ACC112 (cell line): ENCODE data around the gene IFNGR1.
"Not testable (repeated sequence)": the region's sequence is repeated elsewhere in the genome, so short reads cannot be mapped to it uniquely, and the experiment has no call there.

ENCODE experiments used
- H2AFZ ChIP-seq: fragments of 200-600 bp; sonication (generic); one replicate; pipeline ENCODE4 v1.6.0; 2017; ENCODE audit warnings: antibody characterized with exemption, low read length; ENCODE audit not compliant: unreplicated experiment
- H3K27ac ChIP-seq: fragments of 200-600 bp; sonication (generic); 2 replicates; pipeline ENCODE4 v1.5.1; 2014; ENCODE audit warnings: low read depth, mild to moderate bottlenecking, antibody characterized with exemption, low read length, moderate library complexity
- H3K27me3 ChIP-seq: fragments of 200-600 bp; sonication (generic); 2 replicates; pipeline ENCODE4 v1.6.1; 2014; ENCODE audit warnings: mild to moderate bottlenecking, antibody characterized with exemption, low read length, moderate library complexity, mixed read lengths; ENCODE audit not compliant: insufficient read depth
- H3K36me3 ChIP-seq: fragments of 200-600 bp; sonication (generic); 2 replicates; pipeline ENCODE4 v1.6.1; 2016; ENCODE audit warnings: mild to moderate bottlenecking, antibody characterized with exemption, low read length, moderate library complexity, mixed read lengths; ENCODE audit not compliant: insufficient read depth
- H3K4me1 ChIP-seq: fragments of 200-600 bp; sonication (generic); one replicate; pipeline ENCODE4 v1.6.1; 2016; ENCODE audit warnings: low read length, mixed read lengths; ENCODE audit not compliant: insufficient read depth, unreplicated experiment, control insufficient read depth
- H3K4me3 ChIP-seq: fragments of 200-600 bp; sonication (generic); 2 replicates; pipeline ENCODE4 v1.5.1; 2014; ENCODE audit warnings: mild to moderate bottlenecking, low read depth, low read length
- H3K79me2 ChIP-seq: fragments of 200-600 bp; sonication (generic); one replicate; pipeline ENCODE4 v1.6.0; 2016; ENCODE audit warnings: low read length; ENCODE audit not compliant: control insufficient read depth, unreplicated experiment, insufficient read depth

The IFNGR1 gene

GRCh38 chr6:137223370-137224131 lies 4.4 kb upstream of the IFNGR1 start:
- H2AFZ ChIP-seq = no peak overlapping the region

GRCh38 chr6:137222381-137222780 lies 3.2 kb upstream of the IFNGR1 start:
- peaks cover 24% of the 10 kb centered on the region for H3K4me1 ChIP-seq
- no peak overlapping the region for H3K4me3 ChIP-seq
- H2AFZ ChIP-seq = no peak overlapping the region
- H3K36me3 ChIP-seq = no peaks in the 10 kb centered on the region
- no peak overlapping the region for H3K27ac ChIP-seq
- H3K27me3 ChIP-seq = no peaks in the 10 kb centered on the region
- H3K79me2 ChIP-seq = peaks cover 17% of the 10 kb centered on the region

More at GRCh38 chr6:137223370-137224131, 4.4 kb upstream of the IFNGR1 start:
- H3K4me1 ChIP-seq = peaks cover 23% of the 10 kb centered on the region
- peaks cover 5% of the 10 kb centered on the region for H3K79me2 ChIP-seq
- H3K4me3 ChIP-seq = no peak overlapping the region
- H3K27ac ChIP-seq = peak overlapping the region; percentile 60; the same call in 1 of the 2 replicates
- H3K27me3 ChIP-seq = no peaks in the 10 kb centered on the region
- no peaks in the 10 kb centered on the region for H3K36me3 ChIP-seq

GRCh38 chr6:137219664-137220252 lies 573 bp upstream of the IFNGR1 start:
- H2AFZ ChIP-seq = peak overlapping the region; percentile 55
- peaks cover 44% of the 10 kb centered on the region for H3K4me1 ChIP-seq
- H3K27ac ChIP-seq = no peak overlapping the region
- peak overlapping the region; percentile 97 for H3K4me3 ChIP-seq
- H3K36me3 ChIP-seq = no peaks in the 10 kb centered on the region
- H3K79me2 ChIP-seq = peaks cover 42% of the 10 kb centered on the region
- no peaks in the 10 kb centered on the region for H3K27me3 ChIP-seq

- peak overlapping the region; percentile 67 for H3K27ac ChIP-seq
- H3K4me3 ChIP-seq = peak overlapping the region; percentile 97
- H3K27me3 ChIP-seq = no peaks in the 10 kb centered on the region
- peak overlapping the region; percentile 97 for H2AFZ ChIP-seq
- peaks cover 40% of the 10 kb centered on the region for H3K4me1 ChIP-seq
- H3K36me3 ChIP-seq = no peaks in the 10 kb centered on the region
- H3K79me2 ChIP-seq = peaks cover 55% of the 10 kb centered on the region
Observed at GRCh38 chr6:137218473-137218916, 690 bp downstream of the IFNGR1 start.

- Histone ChIP-seq H3K27me3 (no peaks in the 10 kb centered on the region), H3K4me1 (peaks cover 37% of the 10 kb centered on the region), H3K27ac (peak overlapping the region; percentile 67), H3K79me2 (peaks cover 59% of the 10 kb centered on the region), H2AFZ (peak overlapping the region; percentile 97), H3K4me3 (peak overlapping the region; percentile 97), H3K36me3 (no peaks in the 10 kb centered on the region)
Observed at GRCh38 chr6:137217801-137218472, 1.2 kb downstream of the IFNGR1 start.

GRCh38 chr6:137216875-137217553 lies 2.2 kb downstream of the IFNGR1 start:
- Histone ChIP-seq H3K79me2 (peaks cover 67% of the 10 kb centered on the region), H3K36me3 (no peaks in the 10 kb centered on the region), H3K4me3 (peak overlapping the region; percentile 97), H3K27me3 (no peaks in the 10 kb centered on the region), H2AFZ (no peak overlapping the region), H3K27ac (no peak overlapping the region; the same call in 1 of the 2 replicates), H3K4me1 (peaks cover 36% of the 10 kb centered on the region)

- Histone ChIP-seq H3K4me3 (peak overlapping the region; percentile 97), H3K36me3 (no peaks in the 10 kb centered on the region), H3K4me1 (peaks cover 39% of the 10 kb centered on the region), H3K27ac (no peak overlapping the region; the same call in 1 of the 2 replicates), H2AFZ (no peak overlapping the region), H3K79me2 (peaks cover 76% of the 10 kb centered on the region), H3K27me3 (no peaks in the 10 kb centered on the region)
Observed at GRCh38 chr6:137216106-137216505, 3.1 kb downstream of the IFNGR1 start.

GRCh38 chr6:137215630-137216029 lies 3.6 kb downstream of the IFNGR1 start:
- H3K36me3 ChIP-seq, H3K27ac ChIP-seq, H2AFZ ChIP-seq, H3K27me3 ChIP-seq, H3K4me3 ChIP-seq: not testable (repeated sequence)
- Histone ChIP-seq H3K4me1 (peaks cover 44% of the 10 kb centered on the region), H3K79me2 (peaks cover 77% of the 10 kb centered on the region)

- H3K27ac ChIP-seq = no peak overlapping the region
- H3K27me3 ChIP-seq = no peaks in the 10 kb centered on the region
- no peak overlapping the region for H3K4me3 ChIP-seq
- peaks cover 44% of the 10 kb centered on the region for H3K4me1 ChIP-seq
- H3K79me2 ChIP-seq = peaks cover 84% of the 10 kb centered on the region
- no peaks in the 10 kb centered on the region for H3K36me3 ChIP-seq
- H2AFZ ChIP-seq = no peak overlapping the region
Observed at GRCh38 chr6:137214931-137215330, 4.3 kb downstream of the IFNGR1 start.

GRCh38 chr6:137213813-137214212 lies 5.4 kb downstream of the IFNGR1 start:
- no peaks in the 10 kb centered on the region for H3K36me3 ChIP-seq
- peaks cover 86% of the 10 kb centered on the region for H3K79me2 ChIP-seq
- H2AFZ ChIP-seq = no peak overlapping the region
- peaks cover 39% of the 10 kb centered on the region for H3K4me1 ChIP-seq
- H3K27ac ChIP-seq = no peak overlapping the region
- H3K4me3 ChIP-seq = no peak overlapping the region
- no peaks in the 10 kb centered on the region for H3K27me3 ChIP-seq
